H1 (cell line): Measurements from ENCODE around the gene SOAT2. TPM values are rescaled to one million over a fixed set of nuclear protein-coding genes. Genes with fewer than 3 reads are reported as not detected.
A peak's percentile ranks its signal among the peaks of the same experiment; 100 is the strongest.

Experiments
- CHD2 ChIP-seq: IDR thresholded peaks from 2 replicates; pipeline ENCODE4 v1.6.1; 2012; ENCODE audit warnings: low read length, improper control_type of control experiment
- CREB1 ChIP-seq: IDR thresholded peaks from 2 replicates; pipeline ENCODE4 v1.6.1; 2012; ENCODE audit warnings: inconsistent platforms
- GABPA ChIP-seq: IDR thresholded peaks from 2 replicates; pipeline ENCODE4 v1.6.1; 2011; ENCODE audit warnings: mild to moderate bottlenecking, low read length, moderate library complexity, borderline replicate concordance; ENCODE audit not compliant: insufficient read depth
- KDM4A ChIP-seq: IDR thresholded peaks from one replicate; pipeline ENCODE4 v1.7.1; 2012; ENCODE audit warnings: low read depth, mild to moderate bottlenecking, moderate library complexity, low read length, inconsistent platforms; ENCODE audit not compliant: severe bottlenecking
- POLR2AphosphoS5 ChIP-seq: IDR thresholded peaks from 2 replicates; pipeline ENCODE4 v1.6.1; 2011; ENCODE audit warnings: low read depth, low read length
- SAP30 ChIP-seq: fragments of 300-600 bp; sonication (generic); IDR thresholded peaks from 2 replicates; pipeline ENCODE4 v1.7.1; 2012; ENCODE audit warnings: low read length, moderate library complexity, mild to moderate bottlenecking, inconsistent platforms; ENCODE audit not compliant: insufficient read depth, insufficient replicate concordance
- USF2 ChIP-seq: IDR thresholded peaks from 2 replicates; pipeline ENCODE4 v1.6.1; 2011; ENCODE audit warnings: low read length, improper control_type of control experiment
- YY1 ChIP-seq: IDR thresholded peaks from 2 replicates; pipeline ENCODE4 v1.6.1; 2011; ENCODE audit warnings: low read depth, mild to moderate bottlenecking, low read length
- polyA plus RNA-seq, 7 experiments: library from polyadenylated mRNA; depleted of rRNA in 3 of 7; stranded (reverse) in 5 of 7; unstranded in 2 of 7; fragments of >200 nt in 5 of 7; fragments of 200-250 nt in 2 of 7; gene quantifications; 1 replicate in 5 of 7; 2 replicates in 1 of 7; 4 replicates in 1 of 7; pipeline versions ENCODE4 v1.2.1 to v1.2.3, GENCODE V29; 2011 to 2013; ENCODE audit warnings: missing spikeins in 2 of 7, mixed read lengths in 2 of 7
- total RNA-seq: library from RNA; stranded (reverse); fragmentation: NEBNext Ultra II Directional; extraction: Animal tissue kit (Norgen Biotek cat#: 25700); gene quantifications from 2 replicates; pipeline ENCODE4 v1.2.1, GENCODE V29; 2021
- TF ChIP-seq, protein P1 (sequence below): IDR thresholded peaks from 2 replicates; pipeline ENCODE4 v1.6.1; 2011; ENCODE audit warnings: low read depth, mild to moderate bottlenecking, low read length; ENCODE audit not compliant: insufficient read depth
- TF ChIP-seq, protein P2 (sequence below): IDR thresholded peaks from 2 replicates; pipeline ENCODE4 v1.6.1; 2012; ENCODE audit warnings: low read length, inconsistent platforms

Gene SOAT2
- total and polyA plus RNA-seq, 2 of the 8 experiments (the other 6 are each of a cell fraction or from before 2014, with no cell fraction given): 0.08 TPM; not detected in 1

GRCh38 chr12:53054112-53054878, 49.0 kb upstream of the SOAT2 start (continued):
- TF ChIP-seq USF2 (no peak), CHD2 (no peak), YY1 (no peak), KDM4A (peak; percentile 84), SAP30 (no peak), GABPA (no peak), CREB1 (peak; percentile 84), POLR2AphosphoS5 (peak; percentile 66; the same call in 1 of the 2 replicates)
- TF ChIP-seq, protein P1, sequence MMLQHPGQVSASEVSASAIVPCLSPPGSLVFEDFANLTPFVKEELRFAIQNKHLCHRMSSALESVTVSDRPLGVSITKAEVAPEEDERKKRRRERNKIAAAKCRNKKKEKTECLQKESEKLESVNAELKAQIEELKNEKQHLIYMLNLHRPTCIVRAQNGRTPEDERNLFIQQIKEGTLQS: no peak
- TF ChIP-seq, protein P2, sequence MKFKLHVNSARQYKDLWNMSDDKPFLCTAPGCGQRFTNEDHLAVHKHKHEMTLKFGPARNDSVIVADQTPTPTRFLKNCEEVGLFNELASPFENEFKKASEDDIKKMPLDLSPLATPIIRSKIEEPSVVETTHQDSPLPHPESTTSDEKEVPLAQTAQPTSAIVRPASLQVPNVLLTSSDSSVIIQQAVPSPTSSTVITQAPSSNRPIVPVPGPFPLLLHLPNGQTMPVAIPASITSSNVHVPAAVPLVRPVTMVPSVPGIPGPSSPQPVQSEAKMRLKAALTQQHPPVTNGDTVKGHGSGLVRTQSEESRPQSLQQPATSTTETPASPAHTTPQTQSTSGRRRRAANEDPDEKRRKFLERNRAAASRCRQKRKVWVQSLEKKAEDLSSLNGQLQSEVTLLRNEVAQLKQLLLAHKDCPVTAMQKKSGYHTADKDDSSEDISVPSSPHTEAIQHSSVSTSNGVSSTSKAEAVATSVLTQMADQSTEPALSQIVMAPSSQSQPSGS: no peak
